ENCODE results near the gene SPEF2.
"Not testable (repeated sequence)": the region's sequence is repeated elsewhere in the genome, so short reads cannot be mapped to it uniquely, and the experiment has no call there.

SPEF2 gene

DNA sequence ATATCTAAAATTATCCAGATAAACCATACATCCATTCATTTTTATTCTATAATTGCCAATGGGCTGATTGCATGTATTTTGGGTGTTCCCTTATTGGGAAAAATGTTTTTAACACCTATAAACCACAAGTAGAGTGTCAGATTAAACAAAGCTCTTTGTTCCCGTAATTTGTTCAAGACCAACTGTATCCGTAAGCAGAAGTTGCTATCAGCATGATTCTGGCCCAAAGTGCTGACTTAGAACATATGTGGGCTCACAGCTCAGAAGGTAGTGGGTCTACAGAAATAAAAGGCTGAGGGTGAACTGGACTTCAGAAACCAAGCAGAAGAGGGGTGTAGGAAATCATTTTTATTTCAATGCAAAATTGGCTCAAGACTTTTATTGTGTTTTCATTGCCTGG, 215.6 kb downstream of the SPEF2 start:
- no peak overlapping the region for H3K27ac ChIP-seq
- DNase-seq (ENCODE audit: low spot score), result no peak
- no peak overlapping the region for H3K4me3 ChIP-seq
- TF ChIP-seq, protein P1, sequence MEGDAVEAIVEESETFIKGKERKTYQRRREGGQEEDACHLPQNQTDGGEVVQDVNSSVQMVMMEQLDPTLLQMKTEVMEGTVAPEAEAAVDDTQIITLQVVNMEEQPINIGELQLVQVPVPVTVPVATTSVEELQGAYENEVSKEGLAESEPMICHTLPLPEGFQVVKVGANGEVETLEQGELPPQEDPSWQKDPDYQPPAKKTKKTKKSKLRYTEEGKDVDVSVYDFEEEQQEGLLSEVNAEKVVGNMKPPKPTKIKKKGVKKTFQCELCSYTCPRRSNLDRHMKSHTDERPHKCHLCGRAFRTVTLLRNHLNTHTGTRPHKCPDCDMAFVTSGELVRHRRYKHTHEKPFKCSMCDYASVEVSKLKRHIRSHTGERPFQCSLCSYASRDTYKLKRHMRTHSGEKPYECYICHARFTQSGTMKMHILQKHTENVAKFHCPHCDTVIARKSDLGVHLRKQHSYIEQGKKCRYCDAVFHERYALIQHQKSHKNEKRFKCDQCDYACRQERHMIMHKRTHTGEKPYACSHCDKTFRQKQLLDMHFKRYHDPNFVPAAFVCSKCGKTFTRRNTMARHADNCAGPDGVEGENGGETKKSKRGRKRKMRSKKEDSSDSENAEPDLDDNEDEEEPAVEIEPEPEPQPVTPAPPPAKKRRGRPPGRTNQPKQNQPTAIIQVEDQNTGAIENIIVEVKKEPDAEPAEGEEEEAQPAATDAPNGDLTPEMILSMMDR (IDR thresholded peaks at IDR 0.05), result no peak

- Histone ChIP-seq H3K4me3 (no peak overlapping the region), H3K27ac (no peak overlapping the region)
- DNase-seq (ENCODE audit: low spot score), result no peak
- TF ChIP-seq, protein P1 (IDR thresholded peaks at IDR 0.05), result no peak
Measured at GRCh38 chr5:35835796-35836742, 218.4 kb downstream of the SPEF2 start.

- no peak for DNase-seq (ENCODE audit: low spot score)
- H3K27ac ChIP-seq, result no peak overlapping the region
- H3K4me3 ChIP-seq, result no peak overlapping the region
- TF ChIP-seq, protein P1 (IDR thresholded peaks at IDR 0.05), result no peak
Measured at GRCh38 chr5:35838370-35839042, 220.8 kb downstream of the SPEF2 start.

- Histone ChIP-seq H3K27ac (no peak overlapping the region), H3K4me3 (no peak overlapping the region)
- no peak for DNase-seq (ENCODE audit: low spot score)
- TF ChIP-seq, protein P1 (IDR thresholded peaks at IDR 0.05), result no peak
Measured at GRCh38 chr5:35842856-35843255, 225.2 kb downstream of the SPEF2 start.

DNA sequence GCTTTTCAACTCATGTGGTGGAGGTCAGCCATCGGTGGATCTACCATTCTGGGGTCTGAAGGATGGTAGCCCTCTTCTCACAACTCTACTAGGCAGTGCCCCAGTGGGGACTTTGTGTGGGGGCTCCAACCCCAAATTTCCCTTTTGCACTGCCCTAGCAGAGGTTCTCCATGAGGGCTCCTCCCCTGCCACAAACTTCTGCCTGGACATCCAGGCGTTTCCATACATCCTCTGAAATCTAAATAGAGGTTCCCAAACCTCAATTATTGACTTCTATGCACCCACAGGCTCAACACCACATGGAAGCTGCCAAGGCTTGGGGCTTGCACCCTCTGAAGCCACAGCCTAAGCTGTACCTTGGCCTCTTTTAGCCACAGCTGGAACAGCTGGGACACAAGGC, 227.8 kb downstream of the SPEF2 start:
- not testable (repeated sequence) for H3K27ac ChIP-seq; DNase-seq (ENCODE audit: low spot score); H3K4me3 ChIP-seq

DNA sequence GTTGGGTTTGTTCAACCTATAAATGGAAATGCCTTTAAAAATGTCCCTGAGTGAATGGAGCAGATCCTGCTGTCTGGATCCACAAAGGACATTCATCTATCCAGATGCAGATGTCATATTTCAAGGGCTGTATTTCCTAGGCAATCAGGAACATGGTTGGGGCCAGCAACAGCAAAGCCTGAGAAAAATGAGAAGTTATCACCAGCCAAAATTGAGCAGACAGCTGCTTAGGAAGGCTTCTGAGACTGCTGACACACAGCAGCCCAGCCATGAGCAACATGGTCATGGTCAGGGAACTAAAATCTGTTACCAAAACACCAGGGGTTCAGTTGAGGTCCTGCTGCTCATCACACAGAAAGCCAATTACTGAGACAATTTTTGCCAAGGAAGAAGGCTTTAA, 229.8 kb downstream of the SPEF2 start:
- Histone ChIP-seq H3K4me3 (no peak overlapping the region), H3K27ac (no peak overlapping the region)
- no peak for DNase-seq (ENCODE audit: low spot score)
- TF ChIP-seq, protein P1 (IDR thresholded peaks at IDR 0.05), result no peak

GRCh38 chr5:35847961-35848360, 230.3 kb downstream of the SPEF2 start:
- Histone ChIP-seq H3K27ac (no peak overlapping the region), H3K4me3 (no peak overlapping the region)
- no peak for DNase-seq (ENCODE audit: low spot score)
- TF ChIP-seq, protein P1 (IDR thresholded peaks at IDR 0.05), result no peak

Measured in coronary artery (tissue), 2 donors.